Measurements from ENCODE around the gene EPC1.
A peak's percentile ranks its signal among the peaks of the same experiment; 100 is the strongest.

The EPC1 gene

GRCh38 chr10:32328499-32328898 is 18.5 kb downstream of the EPC1 start:
- ATAC-seq, result no peak
- TF ChIP-seq ESRRG (CRISPR knock-in tag; IDR thresholded peaks at IDR 0.05), result no peak
- no peak for TF ChIP-seq CSDC2 (CRISPR knock-in tag; IDR thresholded peaks at IDR 0.05)
- no peak for TF ChIP-seq ISL1 (CRISPR knock-in tag; IDR thresholded peaks at IDR 0.05)
- TF ChIP-seq RARB (CRISPR knock-in tag; IDR thresholded peaks at IDR 0.05), result no peak
- no peak for TF ChIP-seq TOX (CRISPR knock-in tag; IDR thresholded peaks at IDR 0.05; ENCODE audit: borderline replicate concordance)
- no peak for TF ChIP-seq GLIS3 (CRISPR knock-in tag; IDR thresholded peaks at IDR 0.05)
- no peak for TF ChIP-seq BACH2 (CRISPR knock-in tag; IDR thresholded peaks at IDR 0.05; ENCODE audit: borderline replicate concordance)
- no peak for TF ChIP-seq ZNF8 (CRISPR knock-in tag; IDR thresholded peaks at IDR 0.05)

- ATAC-seq, result no peak
- TF ChIP-seq OSR1 (CRISPR knock-in tag; IDR thresholded peaks at IDR 0.05), result no peak
- no peak for TF ChIP-seq ARNTL (CRISPR knock-in tag; IDR thresholded peaks at IDR 0.05; ENCODE audit: borderline replicate concordance, low read depth)
- TF ChIP-seq ZC3H10 (CRISPR knock-in tag; IDR thresholded peaks at IDR 0.05), result no peak
- no peak for TF ChIP-seq ZNF565 (CRISPR knock-in tag; conservative IDR thresholded peaks at IDR 0.05; ENCODE audit: low read depth)
Measured at GRCh38 chr10:32327364-32327691, 19.6 kb downstream of the EPC1 start.

GRCh38 chr10:32326680-32327363 is 20.1 kb downstream of the EPC1 start:
- no peak; the same call in 2 of the 3 replicates for ATAC-seq
- TF ChIP-seq ZNF8 (CRISPR knock-in tag; IDR thresholded peaks at IDR 0.05) (no peak), TCF4 (CRISPR knock-in tag; IDR thresholded peaks at IDR 0.05; ENCODE audit: borderline replicate concordance) (peak; percentile 36; the same call in 1 of the 2 replicates)

- no peak for ATAC-seq
- no peak for TF ChIP-seq ZFP30 (CRISPR knock-in tag; IDR thresholded peaks at IDR 0.05)
- no peak for TF ChIP-seq ZNF565 (CRISPR knock-in tag; conservative IDR thresholded peaks at IDR 0.05; ENCODE audit: low read depth)
- TF ChIP-seq TCF4 (CRISPR knock-in tag; IDR thresholded peaks at IDR 0.05; ENCODE audit: borderline replicate concordance), result no peak
- no peak for TF ChIP-seq TSHZ2 (CRISPR knock-in tag; IDR thresholded peaks at IDR 0.05)
- TF ChIP-seq OSR1 (CRISPR knock-in tag; IDR thresholded peaks at IDR 0.05), result no peak
- no peak for TF ChIP-seq PATZ1 (CRISPR knock-in tag; IDR thresholded peaks at IDR 0.05; ENCODE audit: borderline replicate concordance)
- no peak for TF ChIP-seq CSRNP3 (CRISPR knock-in tag; IDR thresholded peaks at IDR 0.05)
- TF ChIP-seq ZFP3 (CRISPR knock-in tag; IDR thresholded peaks at IDR 0.05), result no peak
- TF ChIP-seq CSDC2 (CRISPR knock-in tag; IDR thresholded peaks at IDR 0.05), result no peak
- TF ChIP-seq ZNF8 (CRISPR knock-in tag; IDR thresholded peaks at IDR 0.05), result no peak
- no peak for TF ChIP-seq PPARA (CRISPR knock-in tag; IDR thresholded peaks at IDR 0.05; ENCODE audit: borderline replicate concordance)
- TF ChIP-seq ARNTL (CRISPR knock-in tag; IDR thresholded peaks at IDR 0.05; ENCODE audit: borderline replicate concordance, low read depth), result no peak
- no peak for TF ChIP-seq ZC3H10 (CRISPR knock-in tag; IDR thresholded peaks at IDR 0.05)
- no peak for TF ChIP-seq TOX (CRISPR knock-in tag; IDR thresholded peaks at IDR 0.05; ENCODE audit: borderline replicate concordance)
- TF ChIP-seq ZNF70 (CRISPR knock-in tag; IDR thresholded peaks at IDR 0.05), result no peak
- TF ChIP-seq BACH2 (CRISPR knock-in tag; IDR thresholded peaks at IDR 0.05; ENCODE audit: borderline replicate concordance), result no peak
- TF ChIP-seq ESRRG (CRISPR knock-in tag; IDR thresholded peaks at IDR 0.05), result no peak
- no peak for TF ChIP-seq GLIS3 (CRISPR knock-in tag; IDR thresholded peaks at IDR 0.05)
Measured at GRCh38 chr10:32326119-32326518, 20.8 kb downstream of the EPC1 start.

- no peak for ATAC-seq
- no peak for TF ChIP-seq ZFP30 (CRISPR knock-in tag; IDR thresholded peaks at IDR 0.05)
- TF ChIP-seq POU6F1 (CRISPR knock-in tag; IDR thresholded peaks at IDR 0.05; ENCODE audit: borderline replicate concordance, low read depth), result no peak
- no peak for TF ChIP-seq GLIS3 (CRISPR knock-in tag; IDR thresholded peaks at IDR 0.05)
- no peak for TF ChIP-seq CSRNP3 (CRISPR knock-in tag; IDR thresholded peaks at IDR 0.05)
Measured at GRCh38 chr10:32323051-32323450, 23.9 kb downstream of the EPC1 start.

Measured in SK-N-SH treated with all-trans-retinoic acid at 6 μM for 48 hours (cell line).